ENCODE measurements around the gene SPOCK2. TPM values are rescaled to one million over a fixed set of nuclear protein-coding genes. Genes with fewer than 3 reads are reported as not detected.

The SPOCK2 gene
- total and polyA plus RNA-seq, 3 experiments from 2014 or later: 63.0 to 202 (median 69.2) TPM

GRCh38 chr10:72107325-72108003 lies 19.1 kb upstream of the SPOCK2 start:
- H3K27ac ChIP-seq (ENCODE audit: low read depth, low read length): no peak overlapping the region
- no peak overlapping the region for H3K4me3 ChIP-seq (ENCODE audit: low read length)
- no peaks in the 10 kb centered on the region for H3K27me3 ChIP-seq (ENCODE audit: insufficient read depth, low read length, poor library complexity, severe bottlenecking)
- ChIA-PET POLR2A (interaction anchor here (0.6 to 1.0 kb wide), 2 partner anchors 20 to 37 kb away, joined by 4 read pairs; no protein-coding TSS in a partner anchor), CTCF (interaction anchor here (0.8 to 2.1 kb wide), 7 partner anchors 19 to 224 kb away, joined by 3 to 6 read pairs (median 5); no protein-coding TSS in a partner anchor)
- peaks cover 76% of the 10 kb centered on the region for H3K4me1 ChIP-seq (ENCODE audit: insufficient read depth, low read length)
- peak overlapping the region; percentile 20 to 82 (median 68) for H3K4me3 Mint-ChIP-seq
- H3K4me1 Mint-ChIP-seq: peaks cover 51 to 61% (median 60%) of the 10 kb centered on the region in 3 donors
- no peaks in the 10 kb centered on the region for H3K36me3 ChIP-seq (ENCODE audit: insufficient read depth, low read length)
- H3K9me3 Mint-ChIP-seq: no peaks in the 10 kb centered on the region
- peak overlapping the region; percentile 75 to 98 (median 89) for H3K27ac Mint-ChIP-seq
- peak in 2 of 5 donors; percentile 61 to 77 for DNase-seq
- peaks cover 0 to 11% (median 8%) of the 10 kb centered on the region in 3 donors for H3K36me3 Mint-ChIP-seq
- H3K27me3 Mint-ChIP-seq: no peaks in the 10 kb centered on the region
- H3K9me3 ChIP-seq (ENCODE audit: low read length): no peaks in the 10 kb centered on the region

- no peaks in the 10 kb centered on the region for H3K9me3 Mint-ChIP-seq
- DNase-seq: no peak
- peaks cover 5 to 13% (median 9%) of the 10 kb centered on the region in 3 donors for H3K36me3 Mint-ChIP-seq
- H3K27ac Mint-ChIP-seq: peak overlapping the region; percentile 29 to 98 (median 91)
- CTCF ChIA-PET: interaction anchor here (0.8 to 2.1 kb wide), 3 partner anchors 16 to 49 kb away, joined by 3 to 5 read pairs (median 5); no protein-coding TSS in a partner anchor
- no peaks in the 10 kb centered on the region for H3K27me3 Mint-ChIP-seq
- peaks cover 51 to 64% (median 60%) of the 10 kb centered on the region in 3 donors for H3K4me1 Mint-ChIP-seq
- Histone ChIP-seq H3K4me1 (ENCODE audit: insufficient read depth, low read length) (peaks cover 82% of the 10 kb centered on the region), H3K9me3 (ENCODE audit: low read length) (no peaks in the 10 kb centered on the region), H3K27me3 (ENCODE audit: insufficient read depth, low read length, poor library complexity, severe bottlenecking) (no peaks in the 10 kb centered on the region), H3K4me3 (ENCODE audit: low read length) (peak overlapping the region; percentile 38), H3K27ac (ENCODE audit: low read depth, low read length) (no peak overlapping the region), H3K36me3 (ENCODE audit: insufficient read depth, low read length) (no peaks in the 10 kb centered on the region)
- peak overlapping the region; percentile 20 to 82 (median 68) for H3K4me3 Mint-ChIP-seq
- POLR2A ChIA-PET: interaction anchor here (1.0 kb wide), 2 partner anchors 20 kb away, joined by 3 to 4 read pairs; no protein-coding TSS in a partner anchor
Measured at GRCh38 chr10:72106896-72107295, 18.5 kb upstream of the SPOCK2 start.

- no peak for DNase-seq
- H3K4me1 Mint-ChIP-seq: peaks cover 51 to 64% (median 60%) of the 10 kb centered on the region in 3 donors
- H3K27ac ChIP-seq (ENCODE audit: low read depth, low read length): no peak overlapping the region
- POLR2A ChIA-PET: interaction anchor here (1.0 kb wide), 1 partner anchor 19 kb away, joined by 3 read pairs; no protein-coding TSS in a partner anchor
- H3K9me3 ChIP-seq (ENCODE audit: low read length): no peaks in the 10 kb centered on the region
- CTCF ChIA-PET: interaction anchor here (0.8 kb wide), 1 partner anchor 16 kb away, joined by 3 read pairs; no protein-coding TSS in a partner anchor
- no peaks in the 10 kb centered on the region for H3K27me3 Mint-ChIP-seq
- no peaks in the 10 kb centered on the region for H3K27me3 ChIP-seq (ENCODE audit: insufficient read depth, low read length, poor library complexity, severe bottlenecking)
- H3K4me3 Mint-ChIP-seq: peak overlapping the region in 6 of 7 donors; percentile 26 to 81 (median 66)
- H3K27ac Mint-ChIP-seq: peak overlapping the region; percentile 29 to 98 (median 91)
- no peaks in the 10 kb centered on the region for H3K36me3 ChIP-seq (ENCODE audit: insufficient read depth, low read length)
- H3K4me3 ChIP-seq (ENCODE audit: low read length): peak overlapping the region; percentile 38
- peaks cover 88% of the 10 kb centered on the region for H3K4me1 ChIP-seq (ENCODE audit: insufficient read depth, low read length)
- H3K9me3 Mint-ChIP-seq: no peaks in the 10 kb centered on the region
- peaks cover 11 to 19% (median 13%) of the 10 kb centered on the region in 3 donors for H3K36me3 Mint-ChIP-seq
Measured at GRCh38 chr10:72106154-72106849, 18.0 kb upstream of the SPOCK2 start.

GRCh38 chr10:72105710-72106109 lies 17.4 kb upstream of the SPOCK2 start:
- ChIA-PET POLR2A (no interaction called here), CTCF (no interaction called here)
- H3K36me3 Mint-ChIP-seq: peaks cover 14 to 25% (median 15%) of the 10 kb centered on the region in 3 donors
- peak overlapping the region in 7 of 8 donors; percentile 19 to 98 (median 52) for H3K27ac Mint-ChIP-seq
- no peaks in the 10 kb centered on the region for H3K9me3 Mint-ChIP-seq
- Histone ChIP-seq H3K27me3 (ENCODE audit: insufficient read depth, low read length, poor library complexity, severe bottlenecking) (no peaks in the 10 kb centered on the region), H3K27ac (ENCODE audit: low read depth, low read length) (no peak overlapping the region), H3K4me3 (ENCODE audit: low read length) (no peak overlapping the region), H3K36me3 (ENCODE audit: insufficient read depth, low read length) (no peaks in the 10 kb centered on the region), H3K4me1 (ENCODE audit: insufficient read depth, low read length) (peaks cover 87% of the 10 kb centered on the region), H3K9me3 (ENCODE audit: low read length) (no peaks in the 10 kb centered on the region)
- no peak overlapping the region for H3K4me3 Mint-ChIP-seq
- H3K27me3 Mint-ChIP-seq: no peaks in the 10 kb centered on the region
- H3K4me1 Mint-ChIP-seq: peaks cover 51 to 64% (median 60%) of the 10 kb centered on the region in 3 donors
- no peak for DNase-seq

GRCh38 chr10:72105098-72105475 lies 16.7 kb upstream of the SPOCK2 start:
- H3K27me3 ChIP-seq (ENCODE audit: insufficient read depth, low read length, poor library complexity, severe bottlenecking): no peaks in the 10 kb centered on the region
- H3K4me1 ChIP-seq (ENCODE audit: insufficient read depth, low read length): peaks cover 81% of the 10 kb centered on the region
- no peak overlapping the region for H3K4me3 Mint-ChIP-seq
- no peak overlapping the region for H3K4me3 ChIP-seq (ENCODE audit: low read length)
- H3K36me3 ChIP-seq (ENCODE audit: insufficient read depth, low read length): no peaks in the 10 kb centered on the region
- ChIA-PET CTCF (no interaction called here), POLR2A (no interaction called here)
- no peak for DNase-seq
- peaks cover 48 to 61% (median 58%) of the 10 kb centered on the region in 3 donors for H3K4me1 Mint-ChIP-seq
- peaks cover 14 to 28% (median 14%) of the 10 kb centered on the region in 3 donors for H3K36me3 Mint-ChIP-seq
- H3K9me3 Mint-ChIP-seq: no peaks in the 10 kb centered on the region
- H3K27ac ChIP-seq (ENCODE audit: low read depth, low read length): no peak overlapping the region
- H3K27ac Mint-ChIP-seq: peak overlapping the region in 4 of 8 donors; percentile 29 to 71 (median 46)
- H3K9me3 ChIP-seq (ENCODE audit: low read length): no peaks in the 10 kb centered on the region
- no peaks in the 10 kb centered on the region for H3K27me3 Mint-ChIP-seq

- Mint-ChIP-seq H3K4me3 (no peak overlapping the region), H3K36me3 (peaks cover 12 to 29% (median 17%) of the 10 kb centered on the region in 3 donors), H3K27ac (peak overlapping the region in 1 of 8 donors; percentile 34), H3K9me3 (no peaks in the 10 kb centered on the region), H3K4me1 (peaks cover 43 to 56% (median 53%) of the 10 kb centered on the region in 3 donors), H3K27me3 (no peaks in the 10 kb centered on the region)
- H3K27me3 ChIP-seq (ENCODE audit: insufficient read depth, low read length, poor library complexity, severe bottlenecking): no peaks in the 10 kb centered on the region
- no peak overlapping the region for H3K27ac ChIP-seq (ENCODE audit: low read depth, low read length)
- ChIA-PET CTCF (no interaction called here), POLR2A (no interaction called here)
- no peaks in the 10 kb centered on the region for H3K9me3 ChIP-seq (ENCODE audit: low read length)
- DNase-seq: no peak
- H3K36me3 ChIP-seq (ENCODE audit: insufficient read depth, low read length): no peaks in the 10 kb centered on the region
- H3K4me3 ChIP-seq (ENCODE audit: low read length): no peak overlapping the region
- H3K4me1 ChIP-seq (ENCODE audit: insufficient read depth, low read length): peaks cover 76% of the 10 kb centered on the region
Measured at GRCh38 chr10:72104472-72105097, 16.2 kb upstream of the SPOCK2 start.

- H3K9me3 Mint-ChIP-seq: no peaks in the 10 kb centered on the region
- DNase-seq: no peak
- H3K36me3 Mint-ChIP-seq: peaks cover 25 to 59% (median 26%) of the 10 kb centered on the region in 3 donors
- POLR2A ChIA-PET: interaction anchor here (0.5 kb wide), 1 partner anchor 25 kb away, joined by 5 read pairs; no protein-coding TSS in a partner anchor
- H3K9me3 ChIP-seq (ENCODE audit: low read length): no peaks in the 10 kb centered on the region
- H3K4me1 Mint-ChIP-seq: peaks cover 9 to 16% (median 13%) of the 10 kb centered on the region in 3 donors
- no peak overlapping the region for H3K4me3 Mint-ChIP-seq
- no peak overlapping the region for H3K4me3 ChIP-seq (ENCODE audit: low read length)
- H3K27ac ChIP-seq (ENCODE audit: low read depth, low read length): no peak overlapping the region
- no peaks in the 10 kb centered on the region for H3K27me3 ChIP-seq (ENCODE audit: insufficient read depth, low read length, poor library complexity, severe bottlenecking)
- CTCF ChIA-PET: no interaction called here
- H3K27ac Mint-ChIP-seq: no peak overlapping the region
- peaks cover 42% of the 10 kb centered on the region for H3K4me1 ChIP-seq (ENCODE audit: insufficient read depth, low read length)
- peaks cover 10% of the 10 kb centered on the region for H3K36me3 ChIP-seq (ENCODE audit: insufficient read depth, low read length)
- H3K27me3 Mint-ChIP-seq: no peaks in the 10 kb centered on the region
Measured at GRCh38 chr10:72099600-72099921, 11.2 kb upstream of the SPOCK2 start.

Measured in CD8-positive, alpha-beta memory T cell (primary cell).